Measurements from ENCODE around the gene PLCH2. TPM values are rescaled to one million over a fixed set of nuclear protein-coding genes. Genes with fewer than 3 reads are reported as not detected.
"Not testable (repeated sequence)": the region's sequence is repeated elsewhere in the genome, so short reads cannot be mapped to it uniquely, and the experiment has no call there.

PLCH2 gene
- total and polyA plus RNA-seq, 10 of the 15 experiments (the other 5 are each of a cell fraction or from before 2014, with no cell fraction given), result 0.03 to 0.73 (median 0.24) TPM; not detected in 3

GRCh38 chr1:2549367-2550029 is 73.4 kb downstream of the PLCH2 start:
- intact Hi-C loops (cut with micrococcal nuclease; ENCODE audit: unreplicated experiment), result loop anchor here (2.0 to 10.0 kb wide), 3 partner anchors 35 to 355 kb away; partner anchors contain the start of gene FAAP20
- not testable (repeated sequence) for DNase-seq (ENCODE audit: low read depth, low spot score); H2AFZ ChIP-seq (ENCODE audit: control insufficient read depth, low read depth, low read length); H3K9me3 ChIP-seq (replicated peaks; ENCODE audit: control insufficient read depth, insufficient read depth, low read length); H3K27me3 ChIP-seq (replicated peaks in 1 of 2; ENCODE audit: control insufficient read depth in 2 of 2, insufficient read depth in 2 of 2, low read length in 1 of 2); H3K36me3 ChIP-seq (ENCODE audit: control insufficient read depth in 2 of 2, insufficient read depth in 2 of 2, low read length in 1 of 2); H4K20me1 ChIP-seq (ENCODE audit: control insufficient read depth, insufficient read depth); H3K79me2 ChIP-seq (ENCODE audit: control insufficient read depth, insufficient read depth, low read length)
- ChIA-PET RAD21 (ENCODE audit: unreplicated experiment) (interaction anchor here (1.4 to 7.1 kb wide), 7 partner anchors 23 to 355 kb away, joined by 3 to 86 read pairs (median 35); partner anchors contain the start of genes FAAP20, MORN1, PANK4 and PRXL2B), CTCF (interaction anchor here (0.7 to 4.9 kb wide), 7 partner anchors 10 to 1720 kb away, joined by 3 to 33 read pairs (median 8); partner anchors contain the start of genes FAAP20 and PANK4), POLR2A (interaction anchor here (0.7 to 4.9 kb wide), 7 partner anchors 22 to 137 kb away, joined by 3 to 62 read pairs (median 7); partner anchors contain the start of genes PANK4, PEX10 and PRXL2B), SMC1A (ENCODE audit: uncharacterized antibody, unreplicated experiment) (interaction anchor here (2.9 to 3.1 kb wide), 3 partner anchors 28 to 134 kb away, joined by 19 to 30 read pairs (median 21); partner anchors contain the start of gene PRXL2B)
- FAIRE-seq (peak; percentile 91), ATAC-seq (peak; percentile 23)
- TSS peak; percentile 53 for BruUV-seq (replicated peaks)
- Histone ChIP-seq H3K27ac (ENCODE audit: control insufficient read depth, insufficient read depth) (peak overlapping the region; percentile 96), H3K4me3 (peak overlapping the region; percentile 66), H3K9ac (ENCODE audit: control insufficient read depth, insufficient read depth, low read length) (peak overlapping the region; percentile 85), H3K4me1 (ENCODE audit: control insufficient read depth, insufficient read depth, low read length) (peaks cover 32% of the 10 kb centered on the region), H3K4me2 (ENCODE audit: control insufficient read depth, insufficient read depth) (peak overlapping the region; percentile 91)
- peak; percentile 36; the same call in 1 of the 2 replicates for TF ChIP-seq RELB (IDR thresholded peaks at IDR 0.05; ENCODE audit: low read depth)
- TF ChIP-seq BACH1 (IDR thresholded peaks at IDR 0.05; ENCODE audit: borderline replicate concordance), result peak; percentile 37; the same call in 1 of the 2 replicates
- 0 out of 2 replicates have a peak, but pooled peaks have one; percentile 41 for TF ChIP-seq LARP7 (IDR thresholded peaks at IDR 0.05)
- TF ChIP-seq CREB1 (IDR thresholded peaks at IDR 0.05; ENCODE audit: low read depth), result peak; percentile 42
- peak; percentile 46; the same call in 1 of the 2 replicates for TF ChIP-seq ATF7 (IDR thresholded peaks at IDR 0.05; ENCODE audit: low read depth)
- TF ChIP-seq BHLHE40 (IDR thresholded peaks at IDR 0.05; ENCODE audit: borderline replicate concordance in 1 of 2, low read depth in 2 of 2, low read length in 1 of 2), result peak in 1 of 2 experiments; percentile 72; a peak in 2 of 4 replicates
- TF ChIP-seq, protein P1, sequence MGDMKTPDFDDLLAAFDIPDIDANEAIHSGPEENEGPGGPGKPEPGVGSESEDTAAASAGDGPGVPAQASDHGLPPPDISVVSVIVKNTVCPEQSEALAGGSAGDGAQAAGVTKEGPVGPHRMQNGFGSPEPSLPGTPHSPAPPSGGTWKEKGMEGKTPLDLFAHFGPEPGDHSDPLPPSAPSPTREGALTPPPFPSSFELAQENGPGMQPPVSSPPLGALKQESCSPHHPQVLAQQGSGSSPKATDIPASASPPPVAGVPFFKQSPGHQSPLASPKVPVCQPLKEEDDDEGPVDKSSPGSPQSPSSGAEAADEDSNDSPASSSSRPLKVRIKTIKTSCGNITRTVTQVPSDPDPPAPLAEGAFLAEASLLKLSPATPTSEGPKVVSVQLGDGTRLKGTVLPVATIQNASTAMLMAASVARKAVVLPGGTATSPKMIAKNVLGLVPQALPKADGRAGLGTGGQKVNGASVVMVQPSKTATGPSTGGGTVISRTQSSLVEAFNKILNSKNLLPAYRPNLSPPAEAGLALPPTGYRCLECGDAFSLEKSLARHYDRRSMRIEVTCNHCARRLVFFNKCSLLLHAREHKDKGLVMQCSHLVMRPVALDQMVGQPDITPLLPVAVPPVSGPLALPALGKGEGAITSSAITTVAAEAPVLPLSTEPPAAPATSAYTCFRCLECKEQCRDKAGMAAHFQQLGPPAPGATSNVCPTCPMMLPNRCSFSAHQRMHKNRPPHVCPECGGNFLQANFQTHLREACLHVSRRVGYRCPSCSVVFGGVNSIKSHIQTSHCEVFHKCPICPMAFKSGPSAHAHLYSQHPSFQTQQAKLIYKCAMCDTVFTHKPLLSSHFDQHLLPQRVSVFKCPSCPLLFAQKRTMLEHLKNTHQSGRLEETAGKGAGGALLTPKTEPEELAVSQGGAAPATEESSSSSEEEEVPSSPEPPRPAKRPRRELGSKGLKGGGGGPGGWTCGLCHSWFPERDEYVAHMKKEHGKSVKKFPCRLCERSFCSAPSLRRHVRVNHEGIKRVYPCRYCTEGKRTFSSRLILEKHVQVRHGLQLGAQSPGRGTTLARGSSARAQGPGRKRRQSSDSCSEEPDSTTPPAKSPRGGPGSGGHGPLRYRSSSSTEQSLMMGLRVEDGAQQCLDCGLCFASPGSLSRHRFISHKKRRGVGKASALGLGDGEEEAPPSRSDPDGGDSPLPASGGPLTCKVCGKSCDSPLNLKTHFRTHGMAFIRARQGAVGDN (IDR thresholded peaks at IDR 0.05), result peak; percentile 79
- TF ChIP-seq NBN (IDR thresholded peaks at IDR 0.05), result 0 out of 2 replicates have a peak, but pooled peaks have one; percentile 12
- TF ChIP-seq ZNF24 (IDR thresholded peaks at IDR 0.05), result 0 out of 2 replicates have a peak, but pooled peaks have one; percentile 31
- peak; percentile 2; the same call in 1 of the 2 replicates for TF ChIP-seq POLR2A (IDR thresholded peaks at IDR 0.05; ENCODE audit: low read depth, low read length)
- TF ChIP-seq HDGF (IDR thresholded peaks at IDR 0.05), result peak; percentile 53; the same call in 1 of the 2 replicates
- TF ChIP-seq RELA (IDR thresholded peaks at IDR 0.05; ENCODE audit: borderline replicate concordance, partially characterized antibody), result peak; percentile 17
- TF ChIP-seq DPF2 (IDR thresholded peaks at IDR 0.05), result peak; percentile 22; the same call in 1 of the 2 replicates
- peak; percentile 24 for TF ChIP-seq MEF2B (IDR thresholded peaks at IDR 0.05; ENCODE audit: partially characterized antibody, poor library complexity, severe bottlenecking)
- peak; percentile 49; the same call in 1 of the 2 replicates for TF ChIP-seq CREM (IDR thresholded peaks at IDR 0.05; ENCODE audit: low read depth)
- 0 out of 2 replicates have a peak, but pooled peaks have one; percentile 7 for TF ChIP-seq NFIC (IDR thresholded peaks at IDR 0.05; ENCODE audit: low read depth, low read length)
- in situ Hi-C loops (cut with MboI), result loop anchor here (5.0 kb wide), 2 partner anchors 33 to 137 kb away; partner anchors contain the start of gene PEX10
- WGBS (ENCODE audit: insufficient coverage, insufficient replicate concordance, low lambda C conversion rate, missing lambda C conversion rate), result 4% methylated on average over 22 of the region's 28 CpGs

All from GM12878 (cell line).